Right lobe of liver (tissue), 4 donors: ENCODE data around the gene TRAPPC3L.

ENCODE experiments used
- POLR2A ChIP-seq: fragments of 450-650 bp; IDR thresholded peaks from one replicate; pipeline ENCODE4 v1.6.1; 2017; ENCODE audit warnings: antibody characterized with exemption, mild to moderate bottlenecking
- TF ChIP-seq, protein P1 (sequence below), 4 donors: fragments of 200-600 bp in 3 of 4; fragments of 450-650 bp in 1 of 4; IDR thresholded peaks; one replicate each; pipeline versions ENCODE4 v1.5.1 to v1.8.0; 2016 to 2022; ENCODE audit warnings: antibody characterized with exemption in 4 of 4, mild to moderate bottlenecking in 2 of 4
- donor health status: DM: no; HTN: no; CAD: no.
- donor health status: DM: no; HTN: no; CAD: no.
- donor health status: DM: no; HTN: yes; CAD: no.

GRCh38 chr6:116586738-116587137 lies 41.3 kb upstream of the TRAPPC3L start:
- TF ChIP-seq, protein P1, sequence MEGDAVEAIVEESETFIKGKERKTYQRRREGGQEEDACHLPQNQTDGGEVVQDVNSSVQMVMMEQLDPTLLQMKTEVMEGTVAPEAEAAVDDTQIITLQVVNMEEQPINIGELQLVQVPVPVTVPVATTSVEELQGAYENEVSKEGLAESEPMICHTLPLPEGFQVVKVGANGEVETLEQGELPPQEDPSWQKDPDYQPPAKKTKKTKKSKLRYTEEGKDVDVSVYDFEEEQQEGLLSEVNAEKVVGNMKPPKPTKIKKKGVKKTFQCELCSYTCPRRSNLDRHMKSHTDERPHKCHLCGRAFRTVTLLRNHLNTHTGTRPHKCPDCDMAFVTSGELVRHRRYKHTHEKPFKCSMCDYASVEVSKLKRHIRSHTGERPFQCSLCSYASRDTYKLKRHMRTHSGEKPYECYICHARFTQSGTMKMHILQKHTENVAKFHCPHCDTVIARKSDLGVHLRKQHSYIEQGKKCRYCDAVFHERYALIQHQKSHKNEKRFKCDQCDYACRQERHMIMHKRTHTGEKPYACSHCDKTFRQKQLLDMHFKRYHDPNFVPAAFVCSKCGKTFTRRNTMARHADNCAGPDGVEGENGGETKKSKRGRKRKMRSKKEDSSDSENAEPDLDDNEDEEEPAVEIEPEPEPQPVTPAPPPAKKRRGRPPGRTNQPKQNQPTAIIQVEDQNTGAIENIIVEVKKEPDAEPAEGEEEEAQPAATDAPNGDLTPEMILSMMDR (IDR thresholded peaks at IDR 0.05), result no peak
- TF ChIP-seq POLR2A, result no peak
